Left renal pelvis (tissue), 4 donors: Measurements from ENCODE around the gene KDM5C. TPM values are rescaled to one million over a fixed set of nuclear protein-coding genes. Genes with fewer than 3 reads are reported as not detected.

Source experiments
- DNase-seq, 4 donors: peaks; one replicate each; pipeline ENCODE4 v3.0.0-alpha.2; 2013; ENCODE audit warnings: low read depth in 4 of 4, low spot score in 3 of 4
- polyA plus RNA-seq, 4 donors: library from polyadenylated mRNA; unstranded; fragments of 120-200 nt; gene quantifications; one replicate each; pipeline ENCODE4 v1.2.1, GENCODE V29; 2013; ENCODE audit not compliant: insufficient read length in 4 of 4

Gene KDM5C
- polyA plus RNA-seq = 10 to 100 TPM; 61.3 to 76.7 (median 70.7) TPM

- DNase-seq = peak; percentile 78 to 84 (median 84)
Observed at GRCh38 chrX:53224860-53225797, at the start of gene KDM5C. Gene KDM5C (minus strand): TSS chrX:53225207. CDS start chrX:53224889, 318 bp downstream.

- DNase-seq = no peak
Observed at GRCh38 chrX:53272808-53273337, 47.9 kb upstream of the KDM5C start.

GRCh38 chrX:53269536-53270107 is 44.6 kb upstream of the KDM5C start:
- no peak for DNase-seq

GRCh38 chrX:53268173-53268572 is 43.2 kb upstream of the KDM5C start:
- no peak for DNase-seq

- DNase-seq = no peak
Observed at GRCh38 chrX:53266914-53267313, 41.9 kb upstream of the KDM5C start.

GRCh38 chrX:53265771-53266574 is 41.0 kb upstream of the KDM5C start:
- DNase-seq = no peak

GRCh38 chrX:53263597-53264094 is 38.6 kb upstream of the KDM5C start:
- DNase-seq = no peak

GRCh38 chrX:53262918-53263394 is 37.9 kb upstream of the KDM5C start:
- no peak for DNase-seq

GRCh38 chrX:53262189-53262917 is 37.3 kb upstream of the KDM5C start:
- DNase-seq = no peak

GRCh38 chrX:53261355-53261972 is 36.5 kb upstream of the KDM5C start:
- no peak for DNase-seq

DNA sequence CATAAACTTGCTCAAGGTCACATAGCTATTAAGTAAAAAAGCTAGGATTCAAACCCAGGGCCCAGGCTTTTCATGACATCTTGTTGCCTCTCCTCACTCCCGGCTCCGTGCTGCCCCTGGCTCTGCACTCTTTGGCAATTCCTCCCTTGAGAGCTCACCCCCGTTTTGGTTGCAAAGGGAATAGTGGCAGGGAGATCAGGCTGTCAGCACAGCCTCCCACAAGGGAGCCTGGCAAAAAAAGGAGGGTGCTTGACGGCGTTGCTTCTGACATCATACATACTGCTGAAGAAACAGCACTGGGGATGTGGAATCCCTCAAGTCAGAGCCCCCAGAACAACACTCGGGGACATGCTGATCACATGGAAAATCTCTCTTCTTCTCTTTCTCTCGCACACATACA is 35.8 kb upstream of the KDM5C start:
- DNase-seq = no peak

- DNase-seq = no peak
Observed at GRCh38 chrX:53257670-53258423, 32.8 kb upstream of the KDM5C start.

- no peak for DNase-seq
Observed at GRCh38 chrX:53257166-53257565, 32.2 kb upstream of the KDM5C start.

DNA sequence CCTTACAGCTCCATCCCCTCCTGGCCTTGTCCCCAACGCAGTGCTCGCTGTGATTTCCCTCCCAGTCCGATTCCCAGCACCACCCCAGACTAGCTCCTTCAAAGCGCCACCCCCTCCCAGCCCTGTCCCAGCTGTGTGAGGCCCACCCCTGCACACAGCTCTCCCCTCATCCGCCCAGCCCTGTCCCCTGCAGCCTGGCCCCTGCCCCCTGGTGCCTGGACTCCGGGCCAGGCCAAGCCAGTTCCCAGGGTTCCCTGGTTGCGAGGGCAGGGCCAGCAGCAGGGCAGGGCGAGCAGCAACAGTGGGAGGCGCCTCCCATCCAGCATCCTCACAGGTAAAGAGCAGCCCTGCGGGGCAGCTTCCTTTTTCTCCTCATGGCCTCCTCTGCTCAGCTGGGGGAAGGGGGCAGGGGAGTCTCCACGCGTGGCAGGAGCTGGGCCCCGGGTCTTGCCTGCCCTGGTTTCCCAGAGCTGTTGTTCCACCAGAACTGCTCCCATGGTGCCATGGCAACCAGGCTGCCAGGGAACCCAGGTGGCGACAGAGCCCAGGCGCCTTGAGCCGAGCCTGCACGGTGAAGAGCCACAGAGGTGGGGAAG is 31.5 kb upstream of the KDM5C start:
- no peak for DNase-seq

GRCh38 chrX:53255738-53256191 is 30.8 kb upstream of the KDM5C start:
- no peak for DNase-seq

GRCh38 chrX:53254570-53255461 is 29.8 kb upstream of the KDM5C start:
- DNase-seq = no peak
